Vagina (tissue), 2 donors: ENCODE results near the gene GOLT1B.

Source experiments
- POLR2A ChIP-seq, 2 donors: fragments of 450-650 bp; IDR thresholded peaks; one replicate each; pipeline ENCODE4 v1.6.1; 2017; ENCODE audit warnings: antibody characterized with exemption in 2 of 2, mild to moderate bottlenecking in 2 of 2, moderate library complexity in 2 of 2
- POLR2AphosphoS5 ChIP-seq, 2 donors: sonication (generic); formaldehyde crosslinking; IDR thresholded peaks; one replicate each; pipeline ENCODE4 v1.9.0; 2017; ENCODE audit warnings: antibody characterized with exemption in 2 of 2, mild to moderate bottlenecking in 2 of 2, low read depth in 1 of 2; ENCODE audit not compliant: insufficient read depth in 1 of 2
- TF ChIP-seq, protein P1 (sequence below), 3 experiments: fragments of 450-650 bp in 2 of 3; fragments of 200-600 bp in 1 of 3; sonication (generic) in 1 of 3; IDR thresholded peaks; one replicate each; pipeline ENCODE4 v1.5.1; 2017 to 2019; ENCODE audit warnings: antibody characterized with exemption in 3 of 3, mild to moderate bottlenecking in 2 of 3, moderate library complexity in 2 of 3

GRCh38 chr12:21453312-21453852 is 48.2 kb upstream of the GOLT1B start:
- TF ChIP-seq, protein P1, sequence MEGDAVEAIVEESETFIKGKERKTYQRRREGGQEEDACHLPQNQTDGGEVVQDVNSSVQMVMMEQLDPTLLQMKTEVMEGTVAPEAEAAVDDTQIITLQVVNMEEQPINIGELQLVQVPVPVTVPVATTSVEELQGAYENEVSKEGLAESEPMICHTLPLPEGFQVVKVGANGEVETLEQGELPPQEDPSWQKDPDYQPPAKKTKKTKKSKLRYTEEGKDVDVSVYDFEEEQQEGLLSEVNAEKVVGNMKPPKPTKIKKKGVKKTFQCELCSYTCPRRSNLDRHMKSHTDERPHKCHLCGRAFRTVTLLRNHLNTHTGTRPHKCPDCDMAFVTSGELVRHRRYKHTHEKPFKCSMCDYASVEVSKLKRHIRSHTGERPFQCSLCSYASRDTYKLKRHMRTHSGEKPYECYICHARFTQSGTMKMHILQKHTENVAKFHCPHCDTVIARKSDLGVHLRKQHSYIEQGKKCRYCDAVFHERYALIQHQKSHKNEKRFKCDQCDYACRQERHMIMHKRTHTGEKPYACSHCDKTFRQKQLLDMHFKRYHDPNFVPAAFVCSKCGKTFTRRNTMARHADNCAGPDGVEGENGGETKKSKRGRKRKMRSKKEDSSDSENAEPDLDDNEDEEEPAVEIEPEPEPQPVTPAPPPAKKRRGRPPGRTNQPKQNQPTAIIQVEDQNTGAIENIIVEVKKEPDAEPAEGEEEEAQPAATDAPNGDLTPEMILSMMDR (IDR thresholded peaks at IDR 0.05): no peak
- TF ChIP-seq POLR2A (IDR thresholded peaks at IDR 0.05) (no peak), POLR2AphosphoS5 (IDR thresholded peaks at IDR 0.05; ENCODE audit: insufficient read depth in 1 of 2, low read depth in 1 of 2) (no peak)
